Spleen (tissue), 7 donors: ENCODE data around the gene ITGBL1.

ENCODE experiments used
- CTCF ChIP-seq, 11 experiments: fragments of 200-600 bp in 7 of 11; fragments of 450-650 bp in 4 of 11; sonication (generic) in 4 of 11; IDR thresholded peaks in 8 of 11; conservative IDR thresholded peaks in 3 of 11; 1 replicate in 7 of 11; 2 replicates in 4 of 11; pipeline versions ENCODE4 v1.4.0 to v1.8.0; 2016 to 2021; ENCODE audit warnings: antibody characterized with exemption in 11 of 11, inconsistent platforms in 4 of 11, mild to moderate bottlenecking in 1 of 11
- POLR2A ChIP-seq, 3 donors: fragments of 450-650 bp; IDR thresholded peaks; one replicate each; pipeline ENCODE4 v1.5.1; 2017; ENCODE audit warnings: antibody characterized with exemption in 3 of 3, mild to moderate bottlenecking in 1 of 3
- POLR2AphosphoS5 ChIP-seq, 3 donors: sonication (generic); formaldehyde crosslinking; IDR thresholded peaks; one replicate each; pipeline ENCODE4 v1.5.1; 2017; ENCODE audit warnings: antibody characterized with exemption in 3 of 3
- donor health status: DM: no; HTN: no; CAD: no; lungs with moderate emphysema.
- donor health status: DM: no; HTN: no; CAD: no.
- donor health status: DM: no; HTN: no; CAD: no.

GRCh38 chr13:101433895-101434294 is 18.6 kb upstream of the ITGBL1 start:
- TF ChIP-seq CTCF (IDR thresholded peaks at IDR 0.05 in 8 of 11, conservative IDR thresholded peaks at IDR 0.05 in 3 of 11) (no peak), POLR2A (IDR thresholded peaks at IDR 0.05) (no peak), POLR2AphosphoS5 (IDR thresholded peaks at IDR 0.05) (no peak)
